Large intestine (tissue), 12 donors: Measurements from ENCODE around the gene KTI12. TPM values are rescaled to one million over a fixed set of nuclear protein-coding genes. Genes with fewer than 3 reads are reported as not detected.
"Not testable (repeated sequence)": the region's sequence is repeated elsewhere in the genome, so short reads cannot be mapped to it uniquely, and the experiment has no call there.

Experiments
- DNase-seq, 2 donors: peaks; one replicate each; pipeline versions ENCODE4 v3.0.0 to v3.0.0-alpha.2; 2013
- H3K27ac ChIP-seq: one replicate; pipeline ENCODE4 v1.5.1; 2013; ENCODE audit warnings: low read length
- H3K27me3 ChIP-seq: 2 replicates; pipeline ENCODE4 v1.6.1; 2013; ENCODE audit warnings: low read length; ENCODE audit not compliant: control insufficient read depth, insufficient read depth
- H3K36me3 ChIP-seq: 2 replicates; pipeline ENCODE4 v1.6.1; 2013; ENCODE audit warnings: low read length; ENCODE audit not compliant: control insufficient read depth, insufficient read depth
- H3K4me1 ChIP-seq: one replicate; pipeline ENCODE4 v1.6.1; 2013; ENCODE audit warnings: low read length; ENCODE audit not compliant: control insufficient read depth, insufficient read depth
- H3K4me3 ChIP-seq: one replicate; pipeline ENCODE4 v1.5.1; 2013; ENCODE audit warnings: low read length
- H3K9me3 ChIP-seq: one replicate; pipeline ENCODE4 v1.6.1; 2013; ENCODE audit warnings: mild to moderate bottlenecking, low read depth, low read length, moderate library complexity; ENCODE audit not compliant: control insufficient read depth
- WGBS: methylation state at CpG from one replicate; pipeline ENCODE4 v1.1.5; 2013; ENCODE audit warnings: low lambda C conversion rate; ENCODE audit not compliant: insufficient coverage; 5-methylcytosine and 5-hydroxymethylcytosine counted together
- long read RNA-seq, 11 donors: transcript quantifications; one replicate each; lab custom pipeline, GENCODE V29; 2026
- polyA plus RNA-seq: library from polyadenylated mRNA; unstranded; fragments of 120-200 nt; gene quantifications from one replicate; pipeline ENCODE4 v1.2.1, GENCODE V29; 2013

The KTI12 gene
- polyA plus RNA-seq, result 7.4 TPM
- long read RNA-seq, donor 1, partial matches to known transcripts, result 0 of 3 reads
- long read RNA-seq, donor 1, other reads (novel, unspliced or antisense), result 0 of 3 reads
- long read RNA-seq, donor 2, transcript KTI12-201 (1 exons, 1,714 nt), result major isoform, 10 of 10 reads
- long read RNA-seq, donor 2, partial matches to known transcripts, result 0 of 10 reads
- long read RNA-seq, donor 2, other reads (novel, unspliced or antisense), result 0 of 10 reads
- long read RNA-seq, donor 3, result 0 reads
- long read RNA-seq, donor 4, partial matches to known transcripts, result 0 of 1 reads
- long read RNA-seq, donor 4, other reads (novel, unspliced or antisense), result 0 of 1 reads
- long read RNA-seq, donor 5, partial matches to known transcripts, result 0 of 4 reads
- long read RNA-seq, donor 5, other reads (novel, unspliced or antisense), result 0 of 4 reads
- long read RNA-seq, donor 6, transcript KTI12-201 (1 exons, 1,714 nt), result major isoform, 13 of 13 reads
- long read RNA-seq, donor 6, partial matches to known transcripts, result 0 of 13 reads
- long read RNA-seq, donor 6, other reads (novel, unspliced or antisense), result 0 of 13 reads
- long read RNA-seq, donor 7, partial matches to known transcripts, result 0 of 4 reads
- long read RNA-seq, donor 7, other reads (novel, unspliced or antisense), result 0 of 4 reads
- long read RNA-seq, donor 8, transcript KTI12-201 (1 exons, 1,714 nt), result major isoform, 14 of 14 reads
- long read RNA-seq, donor 8, partial matches to known transcripts, result 0 of 14 reads
- long read RNA-seq, donor 8, other reads (novel, unspliced or antisense), result 0 of 14 reads
- long read RNA-seq, donor 9, transcript KTI12-201 (1 exons, 1,714 nt), result major isoform, 9 of 9 reads
- long read RNA-seq, donor 9, partial matches to known transcripts, result 0 of 9 reads
- long read RNA-seq, donor 9, other reads (novel, unspliced or antisense), result 0 of 9 reads
- long read RNA-seq, donor 10, transcript KTI12-201 (1 exons, 1,714 nt), result major isoform, 12 of 12 reads
- long read RNA-seq, donor 10, partial matches to known transcripts, result 0 of 12 reads
- long read RNA-seq, donor 10, other reads (novel, unspliced or antisense), result 0 of 12 reads
- long read RNA-seq, donor 11, transcript KTI12-201 (1 exons, 1,714 nt), result major isoform, 5 of 5 reads
- long read RNA-seq, donor 11, partial matches to known transcripts, result 0 of 5 reads
- long read RNA-seq, donor 11, other reads (novel, unspliced or antisense), result 0 of 5 reads

- H3K27ac ChIP-seq, result peak within 1 kb of the TSS; percentile 91
- WGBS, result 42% methylated on average over 2 of the region's 78 CpGs
- H3K36me3 ChIP-seq, result peaks cover 11% of the 10 kb centered on the region
- H3K4me3 ChIP-seq, result peak within 1 kb of the TSS; percentile 94
- peaks cover 2% of the 10 kb centered on the region for H3K9me3 ChIP-seq
- H3K27me3 ChIP-seq, result no peaks in the 10 kb centered on the region
- peak; percentile 87 to 93 for DNase-seq
- H3K4me1 ChIP-seq, result peaks cover 10% of the 10 kb centered on the region
These were observed at the start of gene KTI12 for GRCh38 chr1:52033190-52034049. Gene KTI12, minus strand, starts transcription at chr1:52033810. Its CDS starts 49 bp downstream, at chr1:52033761.

- Histone ChIP-seq H3K9me3 (no peaks in the 10 kb centered on the region), H3K27ac (no peak overlapping the region), H3K36me3 (peaks cover 23% of the 10 kb centered on the region), H3K4me3 (no peak overlapping the region), H3K27me3 (no peaks in the 10 kb centered on the region), H3K4me1 (peaks cover 2% of the 10 kb centered on the region)
- WGBS, result 31% methylated on average over 2 of the region's 3 CpGs
- DNase-seq, result peak; percentile 62 to 87
These were observed 46.4 kb upstream of the KTI12 start for GRCh38 chr1:52080014-52080415.

- H3K4me3 ChIP-seq, H3K27me3 ChIP-seq, H3K9me3 ChIP-seq, H3K4me1 ChIP-seq, H3K27ac ChIP-seq, DNase-seq: not testable (repeated sequence)
- WGBS, result no CpG with 5 or more reads among the region's 6 CpGs
- peaks cover 22% of the 10 kb centered on the region for H3K36me3 ChIP-seq
These were observed 43.7 kb upstream of the KTI12 start for GRCh38 chr1:52077277-52077676.

GRCh38 chr1:52072291-52072690 lies 38.7 kb upstream of the KTI12 start:
- Histone ChIP-seq H3K27me3 (no peaks in the 10 kb centered on the region), H3K4me3 (no peak overlapping the region), H3K4me1 (no peaks in the 10 kb centered on the region), H3K9me3 (no peaks in the 10 kb centered on the region), H3K27ac (no peak overlapping the region), H3K36me3 (peaks cover 22% of the 10 kb centered on the region)
- 100% methylated on average over 1 of the region's 6 CpGs for WGBS
- DNase-seq, result no peak

- DNase-seq, result no peak
- WGBS, result no CpG with 5 or more reads among the region's 4 CpGs
- H3K9me3 ChIP-seq, result no peaks in the 10 kb centered on the region
- H3K4me3 ChIP-seq, result no peak overlapping the region
- peaks cover 34% of the 10 kb centered on the region for H3K36me3 ChIP-seq
- H3K27me3 ChIP-seq, result no peaks in the 10 kb centered on the region
- no peaks in the 10 kb centered on the region for H3K4me1 ChIP-seq
- no peak overlapping the region for H3K27ac ChIP-seq
These were observed 37.1 kb upstream of the KTI12 start for GRCh38 chr1:52070704-52071103.

GRCh38 chr1:52063192-52063591 lies 29.6 kb upstream of the KTI12 start:
- no peaks in the 10 kb centered on the region for H3K9me3 ChIP-seq
- no peaks in the 10 kb centered on the region for H3K4me1 ChIP-seq
- WGBS, result 100% methylated on average over 1 of the region's 2 CpGs
- H3K4me3 ChIP-seq, result no peak overlapping the region
- no peaks in the 10 kb centered on the region for H3K27me3 ChIP-seq
- H3K36me3 ChIP-seq, result peaks cover 57% of the 10 kb centered on the region
- DNase-seq, result no peak
- H3K27ac ChIP-seq, result no peak overlapping the region

GRCh38 chr1:52060822-52061221 lies 27.2 kb upstream of the KTI12 start:
- WGBS, result no CpG with 5 or more reads among the region's 4 CpGs
- Histone ChIP-seq H3K27me3 (no peaks in the 10 kb centered on the region), H3K4me1 (peaks cover 3% of the 10 kb centered on the region), H3K9me3 (no peaks in the 10 kb centered on the region), H3K27ac (no peak overlapping the region), H3K4me3 (no peak overlapping the region), H3K36me3 (peaks cover 40% of the 10 kb centered on the region)
- DNase-seq, result no peak

- no peak for DNase-seq
- no peak overlapping the region for H3K4me3 ChIP-seq
- H3K9me3 ChIP-seq, result no peaks in the 10 kb centered on the region
- peaks cover 33% of the 10 kb centered on the region for H3K36me3 ChIP-seq
- no peaks in the 10 kb centered on the region for H3K27me3 ChIP-seq
- no CpG with 5 or more reads among the region's 1 CpG for WGBS
- peaks cover 3% of the 10 kb centered on the region for H3K4me1 ChIP-seq
- H3K27ac ChIP-seq, result no peak overlapping the region
These were observed 26.3 kb upstream of the KTI12 start for GRCh38 chr1:52059888-52060287.

GRCh38 chr1:52059321-52059720 lies 25.7 kb upstream of the KTI12 start:
- no peaks in the 10 kb centered on the region for H3K27me3 ChIP-seq
- no peaks in the 10 kb centered on the region for H3K9me3 ChIP-seq
- H3K36me3 ChIP-seq, result peaks cover 28% of the 10 kb centered on the region
- peaks cover 3% of the 10 kb centered on the region for H3K4me1 ChIP-seq
- DNase-seq, result no peak
- H3K27ac ChIP-seq, result no peak overlapping the region
- H3K4me3 ChIP-seq, result no peak overlapping the region
